GM06990 (cell line): ENCODE measurements around the gene CST6.

Source experiments
- DNase-seq: peaks from one replicate; pipeline ENCODE4 v3.0.0-alpha.2; 2011; ENCODE audit not compliant: insufficient read length; ENCODE audit errors: extremely low read depth
- H3K27me3 ChIP-seq: replicated peaks from 2 replicates; pipeline ENCODE4 v1.6.0; 2011; ENCODE audit warnings: low read length; ENCODE audit not compliant: control insufficient read depth, insufficient read depth
- H3K36me3 ChIP-seq: 2 replicates; pipeline ENCODE4 v1.5.1; 2011; ENCODE audit warnings: low read length; ENCODE audit not compliant: control insufficient read depth, insufficient read depth
- H3K4me3 ChIP-seq: replicated peaks from 2 replicates; pipeline ENCODE4 v1.5.1; 2011; ENCODE audit warnings: low read depth, mild to moderate bottlenecking, control low read depth, low read length
- TF ChIP-seq, protein P1 (sequence below): IDR thresholded peaks from 2 replicates; pipeline ENCODE4 v1.5.1; 2011; ENCODE audit warnings: low read length, control low read depth, mild to moderate bottlenecking, inconsistent platforms; ENCODE audit not compliant: insufficient read depth, poor library complexity, severe bottlenecking

Gene CST6

DNA sequence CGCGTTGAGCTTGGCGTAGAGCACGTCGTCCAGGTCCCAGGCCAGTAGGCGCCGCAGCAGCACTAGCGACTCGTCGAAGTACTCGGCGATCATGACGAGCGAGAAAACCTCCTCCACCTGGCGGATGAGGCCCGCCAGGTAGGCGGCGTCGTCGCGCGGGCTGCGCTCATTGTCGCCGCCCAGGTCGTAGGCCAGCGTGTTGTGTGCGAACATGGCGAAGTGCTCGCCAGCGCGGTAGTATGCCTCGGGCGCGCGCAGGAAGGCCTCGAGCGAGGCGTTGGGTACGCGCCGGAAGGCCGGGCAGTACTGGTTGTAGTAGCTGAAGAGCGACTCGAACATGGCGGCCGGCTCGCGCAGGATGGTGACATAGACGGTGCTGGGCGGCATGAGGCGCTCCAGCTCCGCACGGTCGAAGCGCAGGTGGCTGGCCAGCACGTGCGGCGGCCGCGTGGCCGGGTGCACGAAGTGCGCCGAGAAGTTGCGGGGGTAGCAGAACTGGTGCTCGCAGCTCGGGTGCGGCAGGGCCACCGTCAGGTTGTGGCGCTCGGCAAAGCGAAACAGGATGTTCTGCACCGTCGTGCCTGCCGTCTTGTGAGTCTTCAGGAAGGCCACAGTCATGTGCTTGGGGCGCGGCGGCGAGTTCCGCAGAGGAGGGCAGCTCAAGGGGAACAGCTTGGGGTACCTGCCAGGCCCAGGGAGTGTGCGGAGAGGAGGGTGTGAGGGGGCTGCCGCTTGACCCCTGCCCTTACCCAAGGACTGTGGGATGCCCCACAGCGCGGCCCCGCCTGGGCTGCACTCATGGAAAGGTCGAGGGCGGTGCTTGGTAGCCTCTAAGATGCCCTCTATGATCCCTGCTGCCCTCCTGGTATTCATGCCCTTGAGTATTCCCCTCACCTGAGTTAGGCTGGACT is 31.4 kb downstream of the CST6 start:
- TF ChIP-seq, protein P1, sequence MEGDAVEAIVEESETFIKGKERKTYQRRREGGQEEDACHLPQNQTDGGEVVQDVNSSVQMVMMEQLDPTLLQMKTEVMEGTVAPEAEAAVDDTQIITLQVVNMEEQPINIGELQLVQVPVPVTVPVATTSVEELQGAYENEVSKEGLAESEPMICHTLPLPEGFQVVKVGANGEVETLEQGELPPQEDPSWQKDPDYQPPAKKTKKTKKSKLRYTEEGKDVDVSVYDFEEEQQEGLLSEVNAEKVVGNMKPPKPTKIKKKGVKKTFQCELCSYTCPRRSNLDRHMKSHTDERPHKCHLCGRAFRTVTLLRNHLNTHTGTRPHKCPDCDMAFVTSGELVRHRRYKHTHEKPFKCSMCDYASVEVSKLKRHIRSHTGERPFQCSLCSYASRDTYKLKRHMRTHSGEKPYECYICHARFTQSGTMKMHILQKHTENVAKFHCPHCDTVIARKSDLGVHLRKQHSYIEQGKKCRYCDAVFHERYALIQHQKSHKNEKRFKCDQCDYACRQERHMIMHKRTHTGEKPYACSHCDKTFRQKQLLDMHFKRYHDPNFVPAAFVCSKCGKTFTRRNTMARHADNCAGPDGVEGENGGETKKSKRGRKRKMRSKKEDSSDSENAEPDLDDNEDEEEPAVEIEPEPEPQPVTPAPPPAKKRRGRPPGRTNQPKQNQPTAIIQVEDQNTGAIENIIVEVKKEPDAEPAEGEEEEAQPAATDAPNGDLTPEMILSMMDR: no peak
- no peaks in the 10 kb centered on the region for H3K27me3 ChIP-seq
- H3K36me3 ChIP-seq: no peaks in the 10 kb centered on the region
- DNase-seq: no peak
- no peak overlapping the region for H3K4me3 ChIP-seq

DNA sequence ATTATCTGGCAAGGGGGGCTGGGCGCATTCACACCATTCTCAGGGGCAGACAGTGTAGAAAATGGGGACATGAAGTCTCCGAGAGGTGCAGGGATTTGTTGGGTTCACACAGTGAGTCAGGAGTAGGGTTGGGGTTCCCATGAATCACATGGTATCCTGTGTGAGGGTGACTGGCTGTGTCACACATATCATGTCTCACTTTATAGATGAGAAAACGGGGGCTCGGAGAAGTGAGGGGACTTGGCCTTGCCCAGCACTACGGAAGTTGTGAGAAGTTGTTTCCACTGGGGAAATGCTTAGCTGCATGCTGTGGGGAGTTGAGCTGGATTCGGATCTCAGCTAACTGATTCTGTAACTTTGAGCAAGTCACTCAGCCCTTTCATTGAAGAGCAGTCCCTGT is 32.9 kb downstream of the CST6 start:
- TF ChIP-seq, protein P1: no peak
- no peak for DNase-seq

DNA sequence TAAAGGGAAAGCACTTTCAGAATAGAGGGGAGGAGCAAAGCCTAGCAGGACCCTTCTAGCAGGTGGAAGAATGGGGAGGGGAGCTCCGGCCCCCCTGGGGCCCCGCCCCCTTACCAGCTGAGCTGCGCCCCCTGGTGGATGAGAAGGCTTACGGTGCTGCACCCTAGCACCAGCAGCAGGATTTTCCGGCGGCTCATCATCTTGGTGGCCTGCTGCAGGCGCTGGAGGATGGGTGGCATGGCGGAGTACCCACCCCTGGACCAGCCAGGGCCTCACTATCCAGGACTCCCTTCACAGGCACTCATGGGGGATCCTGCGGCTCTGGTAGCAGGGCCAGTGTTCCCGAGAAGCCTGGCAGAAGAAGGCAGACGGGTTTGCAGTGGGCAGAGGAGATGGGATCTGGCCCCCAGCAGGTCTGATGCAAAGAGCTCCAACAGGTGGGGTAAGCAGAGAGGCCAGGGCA is 33.4 kb downstream of the CST6 start:
- Histone ChIP-seq H3K36me3 (no peaks in the 10 kb centered on the region), H3K27me3 (no peaks in the 10 kb centered on the region), H3K4me3 (peak overlapping the region; percentile 32)
- TF ChIP-seq, protein P1: peak; percentile 99
- DNase-seq: peak; percentile 79

More for the DNA sequence above, 32.9 kb downstream of the CST6 start:
- no peaks in the 10 kb centered on the region for H3K27me3 ChIP-seq
- H3K4me3 ChIP-seq: peak overlapping the region; percentile 32
- H3K36me3 ChIP-seq: no peaks in the 10 kb centered on the region

DNA sequence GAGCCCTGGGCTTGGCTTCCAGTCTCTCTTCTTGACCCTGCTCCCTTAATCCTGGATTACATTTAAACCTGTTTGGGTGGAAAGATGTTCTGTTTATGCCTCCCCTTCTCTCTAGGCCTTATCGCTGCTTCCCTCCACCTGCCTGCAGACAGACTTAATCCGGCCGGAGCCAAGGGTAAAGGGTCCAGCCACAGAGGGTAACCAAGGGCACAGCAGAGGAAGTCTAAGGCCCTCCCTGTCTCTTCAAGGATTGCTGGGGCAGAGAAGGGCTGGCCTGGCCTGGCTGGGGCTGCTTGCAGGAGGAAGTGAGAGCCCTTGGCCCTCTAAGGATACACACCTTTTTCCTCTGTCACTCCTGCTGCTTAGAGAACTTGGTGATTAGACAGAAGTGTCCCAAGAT is 35.1 kb downstream of the CST6 start:
- Histone ChIP-seq H3K4me3 (no peak overlapping the region), H3K36me3 (no peaks in the 10 kb centered on the region), H3K27me3 (no peaks in the 10 kb centered on the region)
- DNase-seq: no peak
- TF ChIP-seq, protein P1: no peak

DNA sequence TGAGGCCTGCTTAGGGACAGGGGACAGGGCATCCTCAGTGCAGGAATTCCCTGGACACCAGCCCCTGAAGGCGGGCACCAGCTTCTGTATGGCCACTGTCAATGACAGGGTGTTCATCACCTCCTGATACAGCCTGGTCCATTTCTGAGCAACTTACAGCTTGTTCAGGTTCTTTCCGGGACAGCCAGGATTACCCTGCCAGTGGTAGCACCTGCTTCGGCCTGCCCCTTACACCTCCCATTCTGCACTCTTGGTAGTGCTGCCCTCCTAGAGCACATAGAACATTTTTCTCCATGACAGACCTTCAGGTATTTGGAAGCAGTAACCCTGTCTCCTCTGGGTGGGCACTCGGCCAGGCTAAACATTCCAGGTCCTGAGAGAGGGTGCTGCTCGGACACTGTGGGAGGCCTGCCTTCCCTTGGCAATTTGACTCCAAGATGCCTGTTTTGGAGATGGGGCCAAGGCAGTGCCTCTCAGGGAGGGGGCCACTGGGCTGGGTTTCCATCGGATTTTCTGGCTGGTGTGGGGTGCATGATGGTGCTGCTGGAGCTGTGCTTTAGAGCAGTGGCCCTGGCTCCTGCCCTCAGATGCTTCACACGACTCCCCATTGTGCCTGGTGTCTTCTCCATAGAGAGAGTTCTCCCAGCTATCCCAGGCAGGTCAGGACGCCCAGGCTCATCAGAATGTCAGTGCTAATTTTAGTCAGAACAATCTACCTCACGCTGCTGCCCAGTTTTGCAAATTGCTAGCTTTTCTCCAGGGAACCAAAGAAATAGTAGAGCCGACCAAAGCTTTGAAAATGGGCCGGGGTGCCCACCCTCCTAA is 35.9 kb downstream of the CST6 start:
- H3K36me3 ChIP-seq: no peaks in the 10 kb centered on the region
- no peaks in the 10 kb centered on the region for H3K27me3 ChIP-seq
- TF ChIP-seq, protein P1: no peak
- no peak overlapping the region for H3K4me3 ChIP-seq
- DNase-seq: no peak
